Ovary (tissue), 9 donors: ENCODE data around the gene SSX2IP. TPM values are rescaled to one million over a fixed set of nuclear protein-coding genes. Genes with fewer than 3 reads are reported as not detected.

Experiments
- DNase-seq, 5 donors: peaks; one replicate each; pipeline ENCODE4 v3.0.0-alpha.2; 2019 to 2020
- H3K27ac ChIP-seq, 2 donors: fragments of 200-600 bp; one replicate each; pipeline versions ENCODE4 v1.5.1 to v1.8.0; 2019 to 2022
- H3K27me3 ChIP-seq: fragments of 200-600 bp; one replicate; pipeline ENCODE4 v1.8.0; 2022
- H3K36me3 ChIP-seq: fragments of 200-600 bp; sonication (generic); one replicate; pipeline ENCODE4 v1.5.1; 2019
- H3K4me1 ChIP-seq: one replicate; pipeline ENCODE4 v1.8.1; 2013; ENCODE audit warnings: mild to moderate bottlenecking, moderate library complexity; ENCODE audit not compliant: insufficient read depth
- H3K4me3 ChIP-seq: fragments of 200-600 bp; sonication (generic); one replicate; pipeline ENCODE4 v1.5.1; 2017
- H3K9me3 ChIP-seq, 2 donors: fragments of 200-600 bp in 1 of 2; sonication (generic) in 1 of 2; one replicate each; pipeline versions ENCODE4 v1.5.1 to v1.8.1; 2013 to 2019; ENCODE audit warnings: mild to moderate bottlenecking in 1 of 2, moderate library complexity in 1 of 2
- EP300 ChIP-seq: sonication (generic); formaldehyde crosslinking; IDR thresholded peaks from one replicate; pipeline ENCODE4 v1.6.1; 2017; ENCODE audit warnings: antibody characterized with exemption
- POLR2A ChIP-seq: fragments of 450-650 bp; IDR thresholded peaks from one replicate; pipeline ENCODE4 v1.6.1; 2017; ENCODE audit warnings: antibody characterized with exemption, mild to moderate bottlenecking, moderate library complexity
- WGBS, 3 donors: extraction: QIAGEN DNeasy Blood & Tissue Kit in 1 of 3; methylation state at CpG; one replicate each; pipeline versions ENCODE4 v1.1.5 to v1.1.7; 2013 to 2017; 5-methylcytosine and 5-hydroxymethylcytosine counted together
- intact Hi-C, 4 donors: fragments of 100-400 bp; cut with DNase I; formaldehyde crosslinking; loops; one replicate each; pipeline versions ENCODE4 v1.11.0 to v1.15.1; 2022 to 2023
- polyA plus RNA-seq, 2 donors: library from polyadenylated mRNA; stranded (reverse); fragments of 200-250 nt in 1 of 2; fragments of 350-450 nt in 1 of 2; fragmentation: Illumina TruSeq in 1 of 2; extraction: RNeasy Lipid Tissue Mini Kit (QIAGEN cat#74804) in 1 of 2; gene quantifications; one replicate each; pipeline ENCODE4 v1.2.3, GENCODE V29; 2013 to 2014
- total RNA-seq, 7 donors: library from RNA; depleted of rRNA in 2 of 7; stranded (reverse); fragments of >200 nt in 2 of 7; fragmentation: NEBNext Ultra II Directional in 3 of 7; extraction: Animal tissue kit (Norgen Biotek cat#: 25700) in 3 of 7; gene quantifications; one replicate each; pipeline versions ENCODE4 v1.1.0 to v1.2.4, GENCODE V29; 2016 to 2023
- TF ChIP-seq, protein P1 (sequence below), 3 donors: fragments of 450-650 bp in 2 of 3; fragments of 200-600 bp in 1 of 3; IDR thresholded peaks; one replicate each; pipeline versions ENCODE4 v1.5.1 to v1.8.0; 2016 to 2022; ENCODE audit warnings: antibody characterized with exemption in 3 of 3, mild to moderate bottlenecking in 1 of 3
- donor health status: DM: no; HTN: no; CAD: no; lungs with moderate emphysema.
- donor health status: DM: no; HTN: no; CAD: no.
- donor health status: Bipolar disorder and iron deficiency.
- donor health status: DM: yes; HTN: yes; CAD: no.
- donor health status: DM: no; HTN: no; CAD: no.
- donor health status: DM: yes; HTN: yes; CAD: no.

Gene SSX2IP
- total and polyA plus RNA-seq, 9 donors: 1.1 to 8.5 (median 4.9) TPM

DNA sequence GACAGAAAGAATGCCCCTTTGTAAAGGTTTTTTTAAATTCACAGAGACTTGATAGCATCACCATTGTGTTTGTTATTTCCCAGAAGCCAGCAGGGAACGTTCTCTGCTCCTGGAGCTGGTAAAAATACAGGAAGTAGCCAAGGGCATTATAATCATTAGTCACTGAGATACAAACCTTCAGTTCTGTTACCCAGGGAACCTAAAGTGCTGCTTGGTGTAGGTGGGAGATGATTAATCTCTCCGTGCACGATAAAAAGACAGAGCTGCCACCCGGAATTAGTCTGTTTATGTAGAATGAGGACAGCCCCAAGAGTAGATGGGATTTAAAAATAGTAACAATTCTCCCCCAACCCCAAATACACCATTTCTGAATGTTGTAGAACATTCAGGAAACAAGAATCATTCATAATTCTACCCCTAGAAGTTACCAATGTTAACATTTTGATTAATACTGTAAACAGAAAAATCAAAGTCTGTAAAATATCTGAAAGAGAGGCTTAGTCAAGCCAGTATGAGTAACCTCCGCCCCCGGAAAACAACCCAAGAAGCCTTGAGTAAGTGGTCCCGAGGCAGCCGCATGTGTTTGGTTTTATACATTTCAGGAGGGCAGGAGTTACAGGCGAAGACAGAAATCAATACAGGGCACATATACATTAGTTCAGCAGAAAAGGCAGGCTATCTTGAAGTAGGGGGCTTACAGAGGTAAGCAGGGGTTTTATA, 70.7 kb downstream of the SSX2IP start:
- intact Hi-C loops: no loop called here
- peaks cover 2% of the 10 kb centered on the region for H3K4me1 ChIP-seq
- no peaks in the 10 kb centered on the region for H3K27me3 ChIP-seq
- 37 to 42% (median 42%) methylated on average over 9 of the region's 9 CpGs for WGBS, 3 donors
- H3K9me3 ChIP-seq: no peaks in the 10 kb centered on the region
- no peak for DNase-seq
- no peak overlapping the region for H3K4me3 ChIP-seq
- TF ChIP-seq POLR2A (no peak), EP300 (no peak)
- TF ChIP-seq, protein P1, sequence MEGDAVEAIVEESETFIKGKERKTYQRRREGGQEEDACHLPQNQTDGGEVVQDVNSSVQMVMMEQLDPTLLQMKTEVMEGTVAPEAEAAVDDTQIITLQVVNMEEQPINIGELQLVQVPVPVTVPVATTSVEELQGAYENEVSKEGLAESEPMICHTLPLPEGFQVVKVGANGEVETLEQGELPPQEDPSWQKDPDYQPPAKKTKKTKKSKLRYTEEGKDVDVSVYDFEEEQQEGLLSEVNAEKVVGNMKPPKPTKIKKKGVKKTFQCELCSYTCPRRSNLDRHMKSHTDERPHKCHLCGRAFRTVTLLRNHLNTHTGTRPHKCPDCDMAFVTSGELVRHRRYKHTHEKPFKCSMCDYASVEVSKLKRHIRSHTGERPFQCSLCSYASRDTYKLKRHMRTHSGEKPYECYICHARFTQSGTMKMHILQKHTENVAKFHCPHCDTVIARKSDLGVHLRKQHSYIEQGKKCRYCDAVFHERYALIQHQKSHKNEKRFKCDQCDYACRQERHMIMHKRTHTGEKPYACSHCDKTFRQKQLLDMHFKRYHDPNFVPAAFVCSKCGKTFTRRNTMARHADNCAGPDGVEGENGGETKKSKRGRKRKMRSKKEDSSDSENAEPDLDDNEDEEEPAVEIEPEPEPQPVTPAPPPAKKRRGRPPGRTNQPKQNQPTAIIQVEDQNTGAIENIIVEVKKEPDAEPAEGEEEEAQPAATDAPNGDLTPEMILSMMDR (IDR thresholded peaks at IDR 0.05): no peak
- H3K27ac ChIP-seq: no peak overlapping the region
- no peaks in the 10 kb centered on the region for H3K36me3 ChIP-seq

DNA sequence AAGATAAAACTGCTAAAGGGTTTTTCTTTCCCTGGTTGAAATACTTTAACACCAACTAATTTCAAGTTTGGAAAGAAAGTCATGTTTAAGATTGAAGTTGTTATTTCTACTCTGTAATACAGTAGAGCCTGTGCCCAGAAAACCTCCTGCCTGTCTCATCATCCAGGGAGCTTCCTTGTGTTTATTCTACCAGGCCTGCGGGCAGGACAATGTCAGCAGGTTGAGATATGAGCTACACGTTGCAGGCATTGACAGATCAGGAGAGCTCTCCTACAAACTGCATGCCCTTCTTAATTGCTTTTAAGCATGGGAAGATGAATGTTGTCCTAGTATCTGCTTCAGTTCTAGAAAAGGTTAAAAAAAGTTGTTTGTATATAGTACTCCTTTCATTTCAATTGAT, 72.9 kb downstream of the SSX2IP start:
- WGBS, 3 donors: 48 to 52% (median 51%) methylated on average over 2 of the region's 2 CpGs
- Histone ChIP-seq H3K36me3 (no peaks in the 10 kb centered on the region), H3K4me3 (no peak overlapping the region), H3K27ac (no peak overlapping the region), H3K4me1 (peaks cover 2% of the 10 kb centered on the region), H3K9me3 (no peaks in the 10 kb centered on the region), H3K27me3 (no peaks in the 10 kb centered on the region)
- intact Hi-C loops: no loop called here
- no peak for DNase-seq
- TF ChIP-seq POLR2A (no peak), EP300 (no peak)
- TF ChIP-seq, protein P1 (IDR thresholded peaks at IDR 0.05): no peak

DNA sequence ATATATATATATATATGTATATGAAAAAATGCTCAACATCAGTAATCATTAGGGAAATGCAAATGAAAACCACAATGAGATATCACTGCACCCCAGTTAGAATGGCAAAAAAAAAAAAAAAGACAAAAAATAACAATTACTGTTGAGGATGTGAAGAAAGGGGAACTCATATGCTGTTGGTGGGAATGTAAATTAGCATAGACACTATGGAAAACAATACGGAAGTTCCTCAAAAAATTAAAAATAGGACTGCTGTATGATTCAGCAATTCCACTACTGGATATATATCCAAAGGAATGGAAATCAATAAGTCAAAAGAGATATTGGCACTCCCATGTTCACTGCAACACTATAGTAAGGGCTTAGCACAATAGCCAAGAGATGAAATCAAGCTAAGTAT, 74.5 kb downstream of the SSX2IP start:
- Histone ChIP-seq H3K36me3 (no peaks in the 10 kb centered on the region), H3K4me3 (no peak overlapping the region), H3K27ac (no peak overlapping the region), H3K9me3 (no peaks in the 10 kb centered on the region), H3K4me1 (peaks cover 2% of the 10 kb centered on the region), H3K27me3 (no peaks in the 10 kb centered on the region)
- DNase-seq: no peak
- intact Hi-C loops: no loop called here
- WGBS, 3 donors: 85 to 92% (median 85%) methylated on average over 1 of the region's 1 CpG
- no peak for TF ChIP-seq EP300
- no peak for TF ChIP-seq POLR2A
- TF ChIP-seq, protein P1 (IDR thresholded peaks at IDR 0.05): no peak

DNA sequence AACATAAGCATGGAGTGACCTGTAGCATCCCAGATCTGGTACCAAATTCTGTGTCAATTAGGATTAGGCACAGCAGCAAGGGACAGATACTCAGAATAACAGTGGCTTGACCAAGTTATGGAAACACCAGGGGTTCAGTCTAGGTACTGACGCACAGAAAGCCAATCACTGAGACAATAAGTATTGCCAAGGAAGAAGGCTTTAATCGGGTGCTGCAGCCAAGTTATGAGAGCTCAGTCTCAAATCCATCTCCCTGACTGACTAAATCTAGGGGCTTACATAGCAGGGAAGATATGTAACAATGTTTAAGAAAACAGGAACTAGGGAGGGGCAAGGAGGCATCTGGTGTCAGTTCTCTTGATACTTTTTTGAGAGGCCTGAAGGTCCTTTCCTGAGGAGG, 76.4 kb downstream of the SSX2IP start:
- Histone ChIP-seq H3K27ac (no peak overlapping the region), H3K36me3 (no peaks in the 10 kb centered on the region), H3K9me3 (no peaks in the 10 kb centered on the region), H3K4me1 (peaks cover under 1% of the 10 kb centered on the region), H3K4me3 (no peak overlapping the region), H3K27me3 (no peaks in the 10 kb centered on the region)
- DNase-seq: no peak
- WGBS, 3 donors: 91 to 98% (median 95%) methylated on average over 2 of the region's 2 CpGs
- no peak for TF ChIP-seq EP300
- intact Hi-C loops: no loop called here

DNA sequence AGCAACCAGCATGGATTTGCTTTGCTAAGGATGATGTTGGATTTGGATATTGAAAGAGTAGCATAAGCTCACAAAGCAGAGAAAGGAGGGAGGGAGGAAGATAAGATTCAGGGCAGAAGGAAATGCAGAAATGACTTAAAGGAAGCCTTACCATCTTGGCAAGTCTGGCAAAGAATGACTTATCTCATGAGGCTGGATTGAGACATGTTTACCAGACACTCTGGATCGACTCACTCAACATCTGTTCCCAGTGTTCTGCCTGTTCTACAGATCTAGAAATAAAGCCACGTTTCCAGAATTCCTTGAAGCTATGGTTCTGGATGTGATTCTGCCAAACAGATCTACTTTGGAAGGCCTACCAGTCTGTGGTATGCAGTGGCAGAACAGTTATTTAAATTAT, 77.2 kb downstream of the SSX2IP start:
- TF ChIP-seq, protein P1 (IDR thresholded peaks at IDR 0.05): no peak
- TF ChIP-seq POLR2A (no peak), EP300 (no peak)
- Histone ChIP-seq H3K9me3 (no peaks in the 10 kb centered on the region), H3K27ac (no peak overlapping the region), H3K36me3 (no peaks in the 10 kb centered on the region), H3K27me3 (no peaks in the 10 kb centered on the region), H3K4me3 (no peak overlapping the region), H3K4me1 (no peaks in the 10 kb centered on the region)
- intact Hi-C loops: no loop called here
- WGBS, 3 donors: 51 to 55% (median 53%) methylated on average over 2 of the region's 2 CpGs
- DNase-seq: no peak
